Measurements from ENCODE around the gene CPLX4.

The CPLX4 gene

DNA sequence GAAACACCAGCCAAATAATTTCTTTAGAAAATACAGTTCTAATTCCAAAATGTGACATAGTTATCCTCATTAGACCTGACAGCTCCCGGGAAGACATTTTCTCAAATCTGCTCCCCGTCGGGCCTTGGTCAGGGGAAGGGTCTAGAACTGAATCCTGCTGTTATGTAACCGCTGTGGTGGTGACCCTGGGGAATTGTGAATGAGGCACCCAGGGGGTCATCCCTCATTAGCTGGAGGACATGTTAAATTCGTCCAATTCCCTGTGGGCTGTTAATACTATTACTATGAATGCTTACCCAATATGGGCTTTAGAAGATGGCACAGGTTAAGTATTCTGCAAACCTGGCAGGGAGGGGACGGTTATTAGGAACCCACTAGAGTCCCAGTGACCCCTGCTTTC is 11.8 kb downstream of the CPLX4 start:
- DNase-seq (ENCODE audit: low read depth): no peak

DNA sequence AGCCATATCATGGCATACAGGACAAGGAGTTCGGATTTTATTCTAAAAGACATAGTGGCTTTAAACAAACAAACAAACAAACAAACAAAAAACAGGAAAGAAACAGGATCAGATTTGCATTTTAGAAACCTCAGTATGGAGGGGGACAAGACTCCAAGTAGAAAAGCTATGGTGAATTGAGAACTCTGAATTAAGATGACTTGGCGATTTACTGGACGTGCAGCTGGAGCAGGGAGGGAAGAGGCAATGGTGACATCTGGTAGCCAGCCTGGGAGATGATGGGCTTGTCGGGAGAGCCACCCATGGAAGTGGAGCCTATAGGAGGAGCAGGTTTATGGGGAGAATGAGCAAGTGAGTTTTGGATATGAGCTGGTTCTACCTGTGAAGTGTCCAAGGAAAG is 13.2 kb downstream of the CPLX4 start:
- no peak for DNase-seq (ENCODE audit: low read depth)

DNA sequence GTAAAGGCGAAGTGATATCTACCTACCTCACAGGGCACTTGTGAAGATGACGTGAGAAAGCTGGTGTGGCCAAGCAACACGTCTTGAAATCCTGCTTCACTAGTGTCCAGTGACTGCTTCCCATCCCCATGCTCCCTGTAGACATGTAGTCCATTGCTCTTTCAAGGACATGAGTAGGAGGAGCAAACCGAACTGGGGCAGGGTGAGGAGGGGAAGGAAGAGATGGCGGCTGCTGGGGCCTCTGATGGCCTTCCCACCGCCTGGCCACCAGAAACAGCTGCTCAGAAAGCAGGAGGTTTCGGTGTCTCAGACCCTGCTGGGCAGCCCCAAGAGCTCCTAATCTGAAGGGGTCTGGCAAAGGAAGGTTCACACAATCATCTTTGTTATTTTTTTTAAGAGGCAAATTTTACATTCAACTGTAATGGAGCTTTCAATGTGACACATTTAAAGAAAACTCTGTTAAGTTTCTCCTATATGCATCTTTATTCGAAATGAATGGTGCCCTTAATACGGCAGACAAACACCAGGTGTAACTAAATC is 14.7 kb downstream of the CPLX4 start:
- DNase-seq (ENCODE audit: low read depth): no peak

DNA sequence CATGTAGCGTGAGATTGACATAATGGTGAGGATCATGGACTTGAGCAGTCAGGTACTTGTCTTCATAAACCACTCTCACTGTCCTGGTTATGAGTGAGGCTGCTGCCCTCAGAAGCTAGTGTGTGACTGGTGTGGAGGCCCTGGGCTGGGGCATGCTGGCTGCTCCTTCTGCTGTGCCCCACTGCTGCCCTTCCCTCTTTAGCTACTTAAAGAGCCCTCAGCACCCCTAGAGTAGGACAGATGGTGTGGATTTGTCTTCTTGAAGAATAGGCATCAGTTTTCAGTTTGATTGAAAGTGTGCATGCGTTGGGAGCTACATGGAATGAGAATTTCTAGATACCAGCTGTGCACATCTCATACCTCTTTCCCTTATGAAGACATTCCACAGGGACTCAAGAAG is 15.4 kb downstream of the CPLX4 start:
- no peak for DNase-seq (ENCODE audit: low read depth)

DNA sequence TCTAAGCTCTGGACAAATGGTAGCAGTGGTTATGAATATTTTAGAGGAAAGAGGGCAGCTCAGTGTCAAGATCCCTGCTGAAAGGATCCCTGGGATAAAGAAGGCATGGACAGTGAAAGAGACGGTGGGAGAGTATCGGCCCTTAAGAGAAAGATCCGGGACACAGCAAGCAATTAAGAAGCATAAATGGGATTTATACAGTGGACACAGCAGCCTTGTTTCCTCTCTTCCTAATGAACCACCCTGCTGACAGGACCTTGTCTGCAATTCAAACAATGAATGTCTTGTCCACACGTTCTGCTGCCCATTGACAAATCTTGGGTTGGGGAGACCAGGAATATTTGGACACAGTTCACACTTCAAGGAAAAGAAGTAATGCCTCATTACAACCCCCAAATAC is 16.5 kb downstream of the CPLX4 start:
- no peak for DNase-seq (ENCODE audit: low read depth)

DNA sequence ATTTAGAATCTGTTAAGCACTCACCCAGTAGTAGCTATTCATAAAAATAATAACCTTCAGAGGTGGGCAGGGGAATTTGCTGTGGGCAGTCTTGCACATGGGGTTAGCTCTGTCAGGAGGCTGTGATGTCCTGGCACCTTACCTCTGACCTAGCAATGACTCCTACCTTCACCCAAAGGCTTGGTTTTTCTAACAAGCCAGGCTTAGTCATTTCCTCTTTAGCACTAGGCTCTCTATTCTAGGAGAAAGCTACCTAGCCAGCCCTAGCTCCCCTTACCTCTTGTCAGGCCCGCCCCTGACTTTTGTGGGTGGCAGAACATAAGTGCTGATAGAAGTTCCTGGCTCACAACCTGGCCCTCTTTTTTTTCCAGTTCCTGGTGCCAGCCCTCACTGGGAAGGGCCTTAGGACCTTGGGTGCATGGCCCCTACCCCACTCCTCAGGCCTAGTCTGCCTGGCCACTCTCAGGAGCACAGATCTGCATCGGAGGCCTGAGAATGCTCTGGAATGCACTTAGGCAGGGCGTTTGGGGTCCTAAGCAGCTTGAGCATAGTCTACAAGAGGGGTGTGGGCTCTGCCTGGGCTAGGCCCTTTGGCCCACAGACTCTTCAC is 17.7 kb downstream of the CPLX4 start:
- DNase-seq (ENCODE audit: low read depth): no peak

DNA sequence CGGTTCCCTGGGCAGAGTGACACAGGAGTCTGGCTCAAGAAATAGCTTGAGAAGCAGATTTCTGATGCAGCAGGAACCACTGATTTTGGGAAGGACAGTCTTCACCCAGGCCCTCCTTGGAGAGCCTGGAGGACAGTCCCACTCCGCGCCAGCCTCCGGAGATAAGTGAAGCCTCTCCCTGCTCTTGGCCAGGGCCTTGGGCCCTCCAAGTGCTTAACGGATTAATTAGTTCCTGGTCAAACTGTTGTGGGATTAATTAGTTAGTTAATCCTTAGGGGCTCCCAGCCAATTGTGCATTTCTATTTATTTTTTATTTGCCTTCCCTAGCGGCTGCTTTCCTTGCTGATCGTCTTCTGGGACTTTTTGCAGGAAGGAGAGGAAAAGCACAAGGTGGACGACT is 19.6 kb downstream of the CPLX4 start:
- no peak for DNase-seq (ENCODE audit: low read depth)

DNA sequence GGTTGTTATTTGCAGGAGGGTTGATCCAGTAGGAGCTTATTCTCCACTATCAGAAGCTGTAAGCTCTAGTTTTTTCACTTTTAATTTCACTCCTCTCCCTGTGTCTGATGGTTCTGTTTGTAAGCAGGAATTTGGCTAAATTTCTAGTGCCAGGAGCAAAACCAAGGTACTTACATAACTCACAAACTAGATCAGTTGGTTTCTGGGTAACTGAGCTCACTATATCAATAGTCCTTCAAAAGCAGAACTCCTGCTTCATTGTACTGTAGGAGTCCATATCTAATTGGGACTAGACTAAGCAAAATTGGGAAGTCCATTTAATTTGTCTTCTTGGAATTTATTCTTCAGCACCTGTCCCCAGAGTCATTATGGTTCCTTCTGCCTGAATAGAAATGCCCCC is 25.1 kb downstream of the CPLX4 start:
- no peak for DNase-seq (ENCODE audit: low read depth)

DNA sequence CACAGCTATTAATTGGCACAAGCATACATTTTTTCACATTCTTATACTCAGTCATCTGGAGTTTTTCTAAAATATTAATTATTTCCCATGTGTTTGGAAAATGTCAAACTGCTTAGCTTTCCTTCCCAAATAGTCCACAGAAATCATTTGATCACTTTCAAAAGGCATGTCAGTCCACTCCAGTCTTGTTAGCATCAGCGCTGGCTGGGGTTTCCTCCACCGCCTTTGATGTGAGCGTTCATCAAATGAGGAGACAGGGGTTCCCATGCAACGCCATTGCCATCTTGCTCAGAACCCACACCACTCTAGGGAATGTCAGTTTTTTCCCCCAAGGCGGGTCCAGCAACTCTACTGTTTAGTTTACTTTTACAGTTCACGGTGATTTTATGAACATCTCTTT is 32.1 kb downstream of the CPLX4 start:
- no peak for DNase-seq (ENCODE audit: low read depth)

DNA sequence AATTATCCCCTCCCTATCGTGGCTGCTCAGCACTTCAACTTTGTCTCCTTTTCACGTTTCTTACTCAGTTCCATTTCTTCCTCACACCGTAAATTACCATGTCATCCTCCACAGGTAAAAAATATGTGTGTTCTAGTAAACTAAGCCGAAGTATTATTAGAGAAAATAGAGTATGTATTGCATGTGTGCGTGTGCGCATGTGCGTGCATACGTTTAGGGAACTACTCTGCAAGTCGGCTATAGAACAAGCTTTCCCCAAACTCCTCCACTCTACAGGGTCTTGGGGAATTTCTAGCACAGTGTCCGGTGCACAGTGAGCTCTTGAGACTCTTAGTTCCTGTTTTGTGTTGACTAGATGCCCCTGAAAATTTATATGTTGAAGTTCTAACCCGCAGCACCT is 36.1 kb downstream of the CPLX4 start:
- DNase-seq (ENCODE audit: low read depth): no peak

DNA sequence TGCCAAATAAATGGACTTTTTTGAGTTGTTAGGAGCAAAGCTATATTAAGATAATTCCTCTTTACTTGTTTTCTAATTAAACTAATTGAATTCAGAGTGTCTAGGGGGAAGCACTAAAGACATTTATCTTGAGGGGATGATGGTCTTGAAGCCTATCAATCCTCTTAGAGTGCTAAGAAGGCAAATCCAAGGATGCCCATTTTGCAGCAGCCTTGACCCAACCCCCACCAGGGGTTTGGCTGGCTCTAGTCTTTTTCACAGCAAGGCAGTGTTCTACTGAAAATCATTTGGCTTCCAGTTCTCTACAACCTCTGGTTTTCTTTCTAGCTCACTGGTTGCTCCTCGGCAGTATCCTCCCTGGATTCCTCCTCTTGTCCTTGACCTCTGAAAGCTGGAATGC is 38.7 kb downstream of the CPLX4 start:
- DNase-seq (ENCODE audit: low read depth): no peak

DNA sequence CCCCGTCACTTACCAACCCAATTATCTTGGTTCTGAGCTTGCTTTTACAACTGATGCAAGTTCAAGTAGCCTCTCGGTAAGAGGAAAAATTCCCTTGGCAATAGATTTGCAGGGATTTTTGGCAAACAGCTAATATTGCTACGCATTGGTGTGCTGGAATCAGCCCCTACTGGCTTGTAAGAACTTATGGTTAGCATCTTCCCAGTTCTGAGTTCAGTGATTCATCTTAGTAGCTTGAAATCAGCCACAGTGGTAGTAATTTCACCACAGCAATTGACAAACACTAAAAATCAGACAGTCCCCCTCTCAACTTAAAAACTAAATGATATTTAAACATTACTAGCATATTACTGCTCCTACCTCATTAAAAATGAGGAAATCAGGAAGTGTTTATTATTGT is 39.3 kb downstream of the CPLX4 start:
- DNase-seq (ENCODE audit: low read depth): no peak

DNA sequence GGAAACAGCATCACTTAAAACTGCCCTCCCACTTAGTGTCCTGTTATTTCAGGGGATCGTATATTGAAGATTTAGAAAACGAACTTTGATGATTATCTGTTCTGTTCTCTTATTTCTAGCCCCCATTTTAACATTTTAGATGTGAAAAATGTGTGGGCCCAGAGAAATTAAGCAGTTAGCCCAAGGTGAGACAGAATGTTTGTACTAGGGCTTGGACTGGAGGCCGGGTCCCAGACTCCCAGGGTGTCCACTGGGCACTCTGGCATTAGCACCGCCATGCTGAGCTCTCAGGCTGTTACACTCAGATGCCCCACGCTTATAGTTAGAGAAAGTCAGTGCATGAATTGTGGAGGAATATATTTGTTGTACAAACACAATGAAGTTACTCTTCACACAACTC is 39.7 kb downstream of the CPLX4 start:
- DNase-seq (ENCODE audit: low read depth): no peak

DNA sequence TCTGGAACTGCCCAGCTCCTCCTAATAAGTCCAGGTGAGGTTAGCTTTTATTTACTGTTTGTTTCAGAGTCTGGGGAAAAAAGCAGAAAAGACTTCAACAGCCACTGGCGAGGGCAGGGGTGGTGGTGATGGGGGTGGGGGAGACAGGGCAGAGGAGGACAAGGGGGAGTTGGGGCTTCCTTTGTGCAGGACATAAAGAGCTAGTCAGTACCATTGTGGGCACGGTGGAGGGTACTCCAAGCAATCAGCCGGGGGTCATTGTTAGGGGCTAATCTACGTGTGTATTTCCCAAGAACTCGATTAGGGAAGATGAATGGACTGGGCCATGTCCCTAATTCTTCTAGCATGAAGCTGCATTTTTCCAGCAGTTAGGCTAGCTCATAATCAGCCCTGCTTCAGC is 42.4 kb downstream of the CPLX4 start:
- no peak for DNase-seq (ENCODE audit: low read depth)

DNA sequence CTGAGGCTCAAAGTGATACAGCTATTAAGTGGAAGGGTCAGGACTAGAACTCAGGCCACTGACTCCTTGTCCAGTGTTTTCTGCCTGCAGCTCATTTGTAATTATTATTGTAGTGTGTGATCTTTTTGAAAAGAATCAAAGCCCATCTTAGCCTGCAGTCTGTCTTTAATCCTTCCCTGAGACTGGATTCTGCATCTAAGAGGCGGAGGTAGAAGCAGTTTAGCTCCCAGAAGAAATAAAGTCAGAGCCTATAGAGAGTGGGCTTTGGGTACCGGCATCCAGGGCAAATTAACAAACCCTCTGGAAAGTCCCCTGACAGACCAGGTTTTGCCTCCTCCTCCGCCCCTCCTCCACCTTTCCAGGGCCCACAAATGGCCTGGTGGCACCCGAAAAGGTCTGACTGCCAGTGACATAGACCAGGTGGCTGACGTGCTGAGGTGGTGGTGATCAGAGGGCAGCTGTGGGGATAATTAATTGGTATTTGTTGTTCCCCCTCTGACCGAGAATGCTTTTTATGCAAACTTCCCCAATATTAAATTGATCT is 43.0 kb downstream of the CPLX4 start:
- DNase-seq (ENCODE audit: low read depth): no peak

DNA sequence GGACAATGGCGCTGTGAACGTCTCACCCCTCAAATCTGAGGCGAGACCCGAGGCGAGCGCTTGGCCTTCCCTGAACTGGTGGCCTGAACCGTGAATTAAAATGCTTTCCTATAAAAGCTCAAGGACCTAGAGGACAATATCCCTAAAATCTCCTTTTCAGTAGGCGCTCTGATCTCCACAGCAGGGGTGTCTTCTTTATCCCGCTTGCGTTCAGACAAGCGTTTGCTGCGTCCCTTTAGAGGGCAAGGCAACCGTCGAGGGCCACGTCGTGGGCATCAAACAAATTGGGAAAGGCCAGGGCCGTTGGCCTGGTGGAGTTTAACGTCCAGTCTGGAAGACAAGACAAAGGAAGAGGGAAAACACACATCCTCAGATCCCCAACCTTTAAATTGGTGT is 43.9 kb downstream of the CPLX4 start:
- no peak for DNase-seq (ENCODE audit: low read depth)

DNA sequence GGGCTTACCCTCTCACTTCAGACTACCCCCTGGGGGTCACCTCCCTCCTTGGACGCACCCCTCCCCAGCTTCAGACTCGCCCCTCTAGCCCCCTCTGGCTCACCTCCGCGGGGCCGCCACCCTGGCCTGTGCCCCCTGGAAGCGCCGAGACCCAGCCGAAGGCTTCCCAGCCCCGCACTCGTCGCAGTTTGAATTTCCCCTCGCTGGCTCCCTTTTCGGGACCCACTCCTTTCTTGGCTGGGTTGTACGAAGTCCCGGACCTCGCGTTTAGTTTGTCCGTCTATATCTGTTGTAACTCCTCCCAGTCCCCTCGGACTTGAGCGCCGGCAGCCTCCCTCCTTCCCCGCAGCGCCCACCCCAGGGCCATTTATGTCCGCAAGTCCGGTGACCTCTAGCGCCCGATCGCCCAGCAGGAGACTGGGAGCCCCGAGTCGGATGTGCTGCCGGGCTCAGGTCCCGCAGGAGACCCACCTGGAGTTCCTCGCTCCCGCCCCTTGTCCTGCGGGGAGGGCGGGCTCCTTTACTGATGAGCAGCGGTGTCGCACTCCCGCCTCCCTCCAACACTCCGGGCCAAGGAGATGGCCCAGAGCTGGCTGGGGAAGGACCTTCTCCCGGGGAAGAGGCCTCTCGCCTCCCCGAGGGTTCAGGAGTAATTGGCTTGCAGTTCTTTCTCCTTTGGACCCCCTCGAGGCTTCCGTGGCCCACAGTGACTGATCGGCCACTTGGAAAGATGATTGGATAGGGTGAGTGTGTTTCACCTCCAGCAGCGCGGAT is 44.5 kb downstream of the CPLX4 start:
- no peak for DNase-seq (ENCODE audit: low read depth)

DNA sequence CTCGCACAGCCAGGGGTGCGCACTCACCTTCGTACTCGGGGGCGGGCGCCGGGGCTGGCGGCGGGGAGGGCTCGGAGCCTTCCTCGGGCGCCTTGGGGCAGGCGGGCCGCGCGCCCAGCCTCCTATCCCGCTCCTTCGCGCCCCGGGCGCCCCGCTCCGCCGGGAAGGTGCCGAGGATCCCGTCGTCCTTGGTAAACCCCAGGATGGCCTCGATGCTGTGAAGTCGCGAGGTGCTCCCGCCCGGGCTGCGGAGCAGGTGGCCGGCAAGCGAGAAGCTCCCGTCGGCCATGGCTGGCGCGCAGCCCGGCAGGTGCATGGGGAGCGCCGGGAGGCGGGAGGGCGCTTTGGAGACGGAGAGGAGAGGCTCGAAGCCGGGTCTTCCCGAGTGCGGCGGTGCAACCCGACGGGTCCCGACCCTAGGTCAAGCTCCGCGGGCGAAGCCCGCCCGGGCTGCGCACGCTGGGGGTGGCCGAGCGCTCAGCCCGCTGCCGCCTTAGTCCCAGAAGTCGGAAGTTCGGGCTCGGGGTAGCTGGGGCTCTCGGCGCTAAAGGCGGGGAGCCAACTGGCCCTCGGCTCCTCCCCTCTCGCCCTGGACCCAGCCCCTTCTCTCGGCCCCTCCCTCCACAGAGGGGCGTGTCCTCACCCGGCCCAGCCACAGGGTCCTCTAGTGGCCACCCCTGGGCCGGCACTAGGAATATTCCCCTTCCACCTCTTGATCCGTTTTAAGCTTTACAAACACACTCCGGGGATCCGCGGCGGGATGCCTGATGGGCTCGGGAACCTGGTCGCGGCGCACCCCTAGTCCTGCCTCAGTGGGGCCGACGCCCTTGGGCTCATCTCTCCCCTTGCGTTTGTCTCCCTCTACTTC is 45.3 kb downstream of the CPLX4 start, which contains the start of gene RAX:
RAX (minus strand) TSS at position 564 of the 868 bp plus-strand sequence; CDS start at position 316, 248 bp downstream.
- no peak for DNase-seq (ENCODE audit: low read depth)

DNA sequence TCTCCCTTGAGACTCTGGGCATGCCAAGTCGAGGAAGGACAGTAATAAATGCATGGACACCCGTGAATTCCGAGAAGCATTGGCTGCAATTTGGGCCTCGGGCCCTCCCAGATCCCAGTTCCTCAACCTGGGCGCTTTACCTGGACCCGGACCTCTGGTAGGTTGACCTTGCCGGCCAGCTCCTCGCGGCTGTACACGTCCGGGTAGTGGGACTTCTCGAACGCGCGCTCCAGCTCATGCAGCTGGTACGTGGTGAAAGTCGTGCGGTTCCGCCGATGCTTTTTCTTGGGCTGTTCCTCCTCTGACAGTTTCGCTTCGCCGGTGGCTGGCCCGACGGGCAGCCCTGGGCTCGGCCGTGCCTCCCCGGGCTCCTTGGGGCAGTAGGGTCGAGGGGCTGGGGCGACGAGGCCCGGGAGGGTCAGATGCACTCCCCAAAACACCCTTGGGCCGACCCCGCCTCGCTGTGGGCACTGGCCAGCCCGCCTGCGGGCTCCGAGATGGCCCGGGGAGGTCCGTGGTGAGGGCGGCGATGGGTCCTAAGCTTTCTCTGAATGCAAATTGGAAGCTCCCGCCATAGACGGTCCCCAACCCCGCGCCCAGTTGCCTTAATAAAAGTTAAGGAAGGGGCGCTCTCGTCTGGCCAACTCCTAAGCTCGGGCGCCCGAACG is 46.1 kb downstream of the CPLX4 start:
- no peak for DNase-seq (ENCODE audit: low read depth)

DNA sequence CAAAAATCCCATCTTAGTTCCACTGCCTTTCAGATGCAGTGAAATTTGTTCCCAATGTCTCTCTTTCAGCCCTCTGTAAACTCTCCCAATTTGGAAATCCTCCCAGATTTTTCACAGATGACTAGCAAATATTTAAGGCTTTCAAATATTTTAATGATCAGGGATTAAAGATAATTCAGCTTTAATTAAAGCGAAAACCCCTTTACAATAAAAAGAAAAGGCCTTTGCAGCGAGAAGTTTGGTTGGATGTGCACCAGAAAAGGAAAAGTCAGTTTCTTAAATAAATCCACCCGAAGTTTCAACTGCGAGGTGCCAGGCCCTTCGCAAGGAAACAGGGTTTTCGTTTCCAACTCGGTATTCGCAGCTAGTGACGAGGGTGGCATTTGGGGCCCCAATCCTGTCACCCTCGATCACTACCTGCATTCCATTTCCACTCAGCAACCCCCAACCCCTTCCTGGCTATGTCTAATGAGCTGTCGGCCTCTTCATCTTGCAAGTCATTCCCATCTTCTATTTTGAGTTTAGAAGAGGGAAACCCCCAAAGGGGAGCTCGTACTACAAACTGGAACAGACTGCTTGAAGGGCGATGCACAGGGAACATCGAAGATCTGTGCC is 46.7 kb downstream of the CPLX4 start:
- no peak for DNase-seq (ENCODE audit: low read depth)

DNA sequence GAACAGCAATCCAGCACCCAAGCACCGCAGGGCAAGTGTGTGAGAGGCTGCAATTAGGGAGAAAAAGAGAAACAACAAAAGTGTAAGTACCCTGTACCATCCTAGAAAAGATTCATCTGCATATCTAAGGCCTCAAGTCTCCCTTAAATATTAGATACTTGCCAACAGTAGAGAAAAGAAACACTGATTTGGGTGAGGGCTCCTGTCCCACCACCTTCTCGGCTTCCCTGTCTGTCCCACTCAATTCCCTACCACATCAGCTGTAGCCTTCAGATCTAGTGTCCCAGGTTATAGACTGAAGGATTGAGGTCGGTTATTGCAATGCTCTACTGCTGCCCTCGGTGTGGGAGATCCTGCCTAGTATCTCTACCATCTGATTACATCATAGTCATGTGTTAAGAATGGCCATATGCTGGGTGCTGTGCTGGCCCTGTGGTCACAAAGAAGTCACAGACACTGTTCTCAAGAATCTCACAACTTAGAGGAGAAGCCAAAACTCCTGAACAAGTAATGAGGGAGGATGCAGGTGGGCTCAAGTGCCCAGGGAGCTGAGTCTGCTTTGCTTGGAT is 47.7 kb downstream of the CPLX4 start:
- no peak for DNase-seq (ENCODE audit: low read depth)
